GM20000 (cell line): Measurements from ENCODE around the gene ATP8B1.

ENCODE experiments used
- DNase-seq: peaks from one replicate; pipeline ENCODE4 v3.0.0; 2012; ENCODE audit warnings: low spot score
- TF ChIP-seq, protein P1 (sequence below): IDR thresholded peaks from 2 replicates; pipeline ENCODE4 v1.5.1; 2012; ENCODE audit warnings: mild to moderate bottlenecking, control low read depth; ENCODE audit errors: extremely low read depth, missing control alignments

ATP8B1 gene

GRCh38 chr18:57715073-57715472 is 88.0 kb downstream of the ATP8B1 start:
- TF ChIP-seq, protein P1, sequence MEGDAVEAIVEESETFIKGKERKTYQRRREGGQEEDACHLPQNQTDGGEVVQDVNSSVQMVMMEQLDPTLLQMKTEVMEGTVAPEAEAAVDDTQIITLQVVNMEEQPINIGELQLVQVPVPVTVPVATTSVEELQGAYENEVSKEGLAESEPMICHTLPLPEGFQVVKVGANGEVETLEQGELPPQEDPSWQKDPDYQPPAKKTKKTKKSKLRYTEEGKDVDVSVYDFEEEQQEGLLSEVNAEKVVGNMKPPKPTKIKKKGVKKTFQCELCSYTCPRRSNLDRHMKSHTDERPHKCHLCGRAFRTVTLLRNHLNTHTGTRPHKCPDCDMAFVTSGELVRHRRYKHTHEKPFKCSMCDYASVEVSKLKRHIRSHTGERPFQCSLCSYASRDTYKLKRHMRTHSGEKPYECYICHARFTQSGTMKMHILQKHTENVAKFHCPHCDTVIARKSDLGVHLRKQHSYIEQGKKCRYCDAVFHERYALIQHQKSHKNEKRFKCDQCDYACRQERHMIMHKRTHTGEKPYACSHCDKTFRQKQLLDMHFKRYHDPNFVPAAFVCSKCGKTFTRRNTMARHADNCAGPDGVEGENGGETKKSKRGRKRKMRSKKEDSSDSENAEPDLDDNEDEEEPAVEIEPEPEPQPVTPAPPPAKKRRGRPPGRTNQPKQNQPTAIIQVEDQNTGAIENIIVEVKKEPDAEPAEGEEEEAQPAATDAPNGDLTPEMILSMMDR, result no peak
- DNase-seq, result no peak

DNA sequence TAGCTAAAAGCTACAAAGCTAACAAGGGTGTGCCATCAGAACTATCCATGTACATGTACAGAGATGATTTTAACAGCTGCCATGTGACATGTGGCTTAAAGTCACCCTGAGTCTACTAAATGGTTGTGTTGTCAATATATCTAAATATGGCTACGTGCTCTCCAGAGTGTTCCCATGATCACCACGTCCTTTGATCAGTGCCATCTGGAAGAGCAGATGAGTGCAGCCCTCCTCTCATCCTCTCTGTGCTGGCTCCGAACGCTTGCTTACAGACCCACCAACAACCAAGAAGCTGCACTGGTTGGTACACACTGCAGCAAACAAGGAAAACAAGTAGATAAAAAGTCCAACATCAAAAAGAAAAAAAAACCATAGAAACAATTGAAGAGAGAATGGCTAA is 92.9 kb downstream of the ATP8B1 start:
- TF ChIP-seq, protein P1, result no peak
- no peak for DNase-seq

DNA sequence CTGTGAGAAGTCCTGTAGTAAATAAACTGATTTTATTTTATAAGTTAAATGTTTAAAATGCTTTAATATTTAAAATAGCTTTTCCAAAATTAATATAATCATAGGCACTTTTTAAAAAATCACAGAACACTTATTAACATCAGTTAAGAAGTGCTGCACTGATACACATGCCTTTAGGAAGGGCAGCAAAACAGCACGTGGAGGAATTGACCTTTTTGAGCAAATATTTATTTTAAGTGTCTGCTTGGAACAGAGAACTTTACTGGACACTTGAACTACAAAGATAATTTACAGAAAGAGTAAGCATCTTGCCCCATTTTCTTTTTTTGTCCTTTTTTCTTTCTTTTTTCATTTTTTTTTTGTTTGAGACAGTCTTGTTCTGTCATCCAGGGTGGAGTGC is 93.8 kb downstream of the ATP8B1 start:
- no peak for DNase-seq
- TF ChIP-seq, protein P1, result no peak

GRCh38 chr18:57708288-57708687 is 94.8 kb downstream of the ATP8B1 start:
- DNase-seq, result no peak
- TF ChIP-seq, protein P1, result no peak

DNA sequence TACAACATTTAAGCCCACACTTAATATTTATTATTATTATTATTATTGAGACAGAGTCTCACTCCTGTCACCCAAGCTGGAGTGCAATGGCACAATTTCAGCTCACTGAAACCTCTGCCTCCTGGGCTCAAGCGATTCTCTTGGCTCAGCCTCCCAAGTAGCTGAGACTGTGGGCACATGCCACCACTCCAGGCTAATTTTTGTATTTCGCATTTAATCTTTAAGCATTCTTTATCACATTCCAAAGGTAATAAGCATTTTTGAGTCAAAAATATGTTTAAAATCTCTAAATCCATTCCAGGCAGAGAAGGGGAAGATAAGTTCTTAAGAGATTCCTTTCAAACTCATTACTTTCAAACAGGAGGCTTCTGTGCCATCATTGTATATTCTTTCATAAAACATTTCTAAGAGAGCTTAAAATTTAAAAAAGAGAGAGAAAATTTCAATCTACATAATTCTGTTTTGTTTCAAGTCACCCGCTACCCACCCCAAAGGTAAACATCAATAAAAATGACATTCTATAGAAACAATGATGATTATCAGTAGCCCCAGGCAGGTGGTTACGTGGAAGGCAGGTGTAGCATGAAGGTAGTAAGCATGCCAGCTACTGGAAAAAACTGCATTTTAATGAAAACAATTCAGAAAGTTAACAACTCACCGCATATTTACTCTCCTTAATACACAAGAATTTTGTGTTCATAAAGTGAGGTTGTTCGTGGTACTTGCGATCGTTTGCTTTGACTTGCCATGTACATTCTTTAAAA is 97.1 kb downstream of the ATP8B1 start:
- TF ChIP-seq, protein P1, result no peak

GRCh38 chr18:57705011-57705410 is 98.1 kb downstream of the ATP8B1 start:
- TF ChIP-seq, protein P1, result no peak
- no peak for DNase-seq

More for the DNA sequence above, 97.1 kb downstream of the ATP8B1 start:
- DNase-seq, result no peak

DNA sequence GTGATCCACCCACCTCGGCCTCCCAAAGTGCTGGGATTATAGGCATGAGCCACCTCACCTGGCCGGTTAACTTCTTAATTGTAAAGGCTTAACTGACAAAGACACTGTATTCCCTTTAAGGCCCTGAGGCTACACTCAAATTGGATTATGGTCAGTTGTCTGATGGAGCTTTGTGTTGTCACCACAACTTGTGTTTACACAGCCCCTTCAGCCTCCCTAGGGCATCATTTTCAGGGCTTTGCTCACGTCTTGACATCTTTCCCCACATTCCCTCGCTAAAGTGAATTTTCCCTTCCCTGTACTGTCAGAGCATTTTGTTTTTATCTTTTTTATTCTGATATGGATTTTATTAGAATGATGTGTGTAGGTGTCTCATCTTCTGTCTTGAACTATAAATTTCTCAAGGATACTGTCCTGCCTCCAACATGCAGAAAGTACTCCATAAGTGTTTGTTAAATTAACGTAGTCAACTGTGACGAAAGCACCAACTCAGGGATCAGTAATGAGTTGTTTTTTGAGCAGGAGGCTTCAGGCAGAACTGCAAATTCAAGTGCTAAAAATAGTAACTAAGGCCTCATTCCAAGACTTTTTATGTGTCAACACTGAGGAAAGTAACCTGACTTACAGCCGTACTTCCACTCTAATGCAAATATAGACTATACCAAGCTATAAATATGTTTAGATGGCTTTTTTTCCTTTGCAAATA is 104.4 kb downstream of the ATP8B1 start:
- no peak for DNase-seq
- TF ChIP-seq, protein P1, result no peak
